Suppressor macrophage (primary cell): Measurements from ENCODE around the gene SLC30A7.
"Not testable (repeated sequence)": the region's sequence is repeated elsewhere in the genome, so short reads cannot be mapped to it uniquely, and the experiment has no call there.

Source experiments
- DNase-seq, 4 experiments: peaks; one replicate each; pipeline ENCODE4 v3.0.0-alpha.2; 2020 to 2022
- total RNA-seq, 17 experiments: gene quantifications; one replicate each; lab custom pipeline; 2026; ENCODE audit warnings: mixed read lengths in 6 of 17, inconsistent platforms in 3 of 17; lab: John Stamatoyannopoulos, UW

The SLC30A7 gene, protein sequence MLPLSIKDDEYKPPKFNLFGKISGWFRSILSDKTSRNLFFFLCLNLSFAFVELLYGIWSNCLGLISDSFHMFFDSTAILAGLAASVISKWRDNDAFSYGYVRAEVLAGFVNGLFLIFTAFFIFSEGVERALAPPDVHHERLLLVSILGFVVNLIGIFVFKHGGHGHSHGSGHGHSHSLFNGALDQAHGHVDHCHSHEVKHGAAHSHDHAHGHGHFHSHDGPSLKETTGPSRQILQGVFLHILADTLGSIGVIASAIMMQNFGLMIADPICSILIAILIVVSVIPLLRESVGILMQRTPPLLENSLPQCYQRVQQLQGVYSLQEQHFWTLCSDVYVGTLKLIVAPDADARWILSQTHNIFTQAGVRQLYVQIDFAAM
- 69.2 to 199 (median 133) reads per million in 17 experiments for total RNA-seq

DNA sequence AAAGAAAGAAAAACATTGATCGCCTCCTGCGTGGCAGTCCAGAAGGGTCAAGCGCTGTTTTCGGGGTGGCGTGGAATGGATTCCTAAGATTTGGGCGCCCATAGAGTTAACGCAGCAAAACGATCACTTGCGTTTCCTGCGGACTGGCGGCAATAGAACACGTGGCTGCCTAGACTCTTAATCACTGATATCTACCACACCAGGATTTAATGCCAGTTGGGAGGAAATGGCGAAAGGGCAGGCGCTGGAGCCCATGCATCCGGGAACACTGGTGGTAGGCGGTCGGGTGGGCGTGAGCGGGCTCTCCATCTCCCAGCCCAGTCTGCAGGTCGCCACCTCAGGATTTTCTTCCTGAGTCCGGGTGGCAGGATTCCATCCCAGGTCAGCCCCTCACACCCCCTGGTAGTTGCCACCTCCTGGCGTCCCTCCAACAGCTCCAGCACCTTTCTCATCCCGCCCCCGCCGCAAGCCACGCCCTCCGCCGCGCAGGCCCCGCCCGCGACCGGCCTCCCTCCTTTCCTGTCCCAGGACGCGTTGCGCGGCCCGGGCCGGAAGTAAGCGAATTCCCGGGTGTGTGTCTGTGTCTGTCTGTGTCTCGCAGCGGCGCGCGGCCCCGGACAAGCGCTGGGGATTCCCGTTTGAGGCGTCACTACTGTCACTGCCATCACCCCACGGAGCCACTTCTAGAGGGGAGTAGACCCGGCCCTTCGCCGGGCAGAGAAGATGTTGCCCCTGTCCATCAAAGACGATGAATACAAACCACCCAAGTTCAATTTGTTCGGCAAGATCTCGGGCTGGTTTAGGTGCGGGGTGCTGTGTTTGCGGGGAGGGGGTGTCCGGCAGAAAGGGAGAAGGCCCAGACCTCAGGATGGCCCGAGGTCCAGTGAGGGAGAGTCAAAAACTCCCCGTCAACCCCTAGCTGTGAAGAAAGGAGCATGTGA is at the start of gene SLC30A7:
Gene SLC30A7 (plus strand): TSS at position 551 of the 941 bp plus-strand sequence. CDS start 173 bp downstream, at position 724.
- peak; percentile 92 to 96 (median 94) for DNase-seq

DNA sequence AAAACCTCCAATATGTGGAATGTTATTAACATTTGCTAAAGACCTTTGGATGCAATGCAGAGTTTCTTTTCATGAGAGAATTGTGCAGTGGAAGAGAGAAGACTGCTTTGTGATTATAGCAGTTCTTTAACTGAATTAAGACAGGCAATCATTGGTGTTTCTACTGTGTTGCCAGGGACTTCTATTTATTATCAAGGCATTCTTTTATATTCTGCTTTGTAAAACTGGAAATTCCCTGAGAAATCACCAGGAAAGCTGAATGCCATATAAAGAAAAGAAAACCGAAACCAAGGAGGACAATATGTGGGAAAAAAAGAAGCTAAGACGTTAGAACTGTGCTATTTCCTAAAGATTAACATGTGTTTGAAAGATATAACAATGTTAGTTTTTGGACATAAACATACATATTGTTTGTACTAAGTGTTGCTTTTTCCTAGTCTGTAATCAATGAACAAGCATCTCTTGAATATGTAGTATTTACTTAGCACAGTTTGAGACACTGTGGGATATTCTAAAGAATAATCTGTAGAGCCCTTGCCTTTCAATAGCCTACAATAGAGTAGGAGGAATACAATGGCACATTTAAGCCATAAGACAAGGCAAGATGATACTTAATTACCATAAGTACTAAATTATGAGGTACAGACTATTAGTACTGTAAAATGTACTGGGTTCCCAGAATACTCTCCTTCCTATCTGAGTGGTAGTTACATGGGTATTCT is 48.4 kb upstream of the SLC30A7 start:
- DNase-seq, result peak in 2 of 4 experiments; percentile 4 to 16

DNA sequence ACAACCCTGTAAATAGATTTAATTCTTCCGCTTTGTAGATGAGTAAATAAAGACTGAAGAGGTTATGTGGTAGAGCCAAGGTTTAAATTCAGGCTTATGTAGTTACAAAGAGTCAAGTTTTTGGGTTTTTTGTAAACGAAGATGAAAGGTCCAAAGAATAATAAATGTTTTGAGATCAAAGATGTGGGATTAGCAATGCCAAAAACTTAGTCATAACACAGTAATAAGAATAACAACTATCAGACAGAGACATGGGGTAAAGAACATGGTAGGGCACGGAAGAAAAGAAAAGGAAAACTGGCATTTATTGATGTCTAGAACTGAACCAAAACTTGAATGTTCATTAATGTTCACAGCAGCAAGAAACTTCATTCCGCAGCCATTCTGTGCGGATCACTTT is 44.2 kb upstream of the SLC30A7 start:
- DNase-seq, result no peak

DNA sequence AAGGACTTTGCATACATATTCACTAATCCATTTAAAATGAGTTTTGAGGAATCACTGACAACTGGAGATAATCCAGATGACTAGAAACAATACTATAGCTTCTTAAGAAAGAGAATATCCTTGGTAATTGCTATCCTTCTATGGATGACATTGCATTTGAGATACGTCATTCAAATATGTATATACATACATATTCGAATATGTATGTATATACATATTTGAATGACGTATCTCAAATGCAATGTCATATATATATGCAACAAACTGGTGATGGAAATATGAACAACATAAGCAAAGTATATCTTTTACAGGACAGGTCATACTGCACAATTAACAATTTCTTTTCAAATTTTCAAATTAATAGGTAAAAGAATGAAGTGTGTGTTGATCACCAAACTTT is 42.9 kb upstream of the SLC30A7 start:
- DNase-seq, result no peak

DNA sequence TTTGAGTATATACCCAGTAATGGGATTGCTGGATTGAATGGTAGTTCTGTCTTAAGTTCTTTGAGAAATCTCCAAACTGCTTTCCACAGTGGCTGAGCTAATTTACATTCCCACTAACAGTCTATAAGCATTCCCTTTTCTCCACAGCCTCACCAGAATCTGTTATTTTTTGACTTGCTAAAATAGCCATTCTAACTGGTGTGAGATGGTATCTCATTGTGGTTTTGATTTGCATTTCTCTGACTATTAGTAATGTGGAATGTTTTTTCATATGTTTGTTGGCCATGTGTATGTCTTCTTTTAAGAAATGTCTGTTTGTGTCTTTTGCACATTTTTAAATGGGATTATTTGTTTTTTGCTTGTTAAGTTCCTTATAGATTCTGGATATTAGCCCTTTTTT is 40.8 kb upstream of the SLC30A7 start:
- DNase-seq, result not testable (repeated sequence)

DNA sequence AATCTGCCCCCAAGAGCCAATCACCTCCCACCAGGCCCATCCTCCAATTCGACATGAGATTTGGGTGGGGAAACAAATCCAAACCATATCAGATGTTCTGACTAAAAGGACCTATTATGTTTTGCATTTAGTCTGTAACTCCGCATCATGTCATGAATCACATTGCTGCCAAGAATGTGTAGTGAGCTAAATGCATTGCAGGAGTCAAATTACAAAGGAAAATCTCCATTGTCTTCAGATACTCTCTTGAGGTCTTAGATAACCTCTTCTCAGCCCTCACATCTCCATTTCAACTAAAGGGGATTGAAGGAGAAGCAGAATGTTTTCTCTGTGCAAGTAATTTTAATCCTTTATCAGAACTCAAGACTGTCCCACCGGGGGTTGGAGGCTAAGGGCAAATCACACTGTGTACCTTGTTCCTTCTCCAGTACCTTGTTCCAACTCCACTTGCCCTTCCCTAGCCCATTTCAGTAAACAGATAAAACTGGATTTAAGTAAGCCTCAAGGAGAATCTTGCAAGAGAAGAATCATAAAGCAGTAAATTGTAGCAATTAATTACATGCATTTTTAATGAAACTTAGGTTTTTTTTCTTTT is 35.4 kb upstream of the SLC30A7 start:
- DNase-seq, result no peak

DNA sequence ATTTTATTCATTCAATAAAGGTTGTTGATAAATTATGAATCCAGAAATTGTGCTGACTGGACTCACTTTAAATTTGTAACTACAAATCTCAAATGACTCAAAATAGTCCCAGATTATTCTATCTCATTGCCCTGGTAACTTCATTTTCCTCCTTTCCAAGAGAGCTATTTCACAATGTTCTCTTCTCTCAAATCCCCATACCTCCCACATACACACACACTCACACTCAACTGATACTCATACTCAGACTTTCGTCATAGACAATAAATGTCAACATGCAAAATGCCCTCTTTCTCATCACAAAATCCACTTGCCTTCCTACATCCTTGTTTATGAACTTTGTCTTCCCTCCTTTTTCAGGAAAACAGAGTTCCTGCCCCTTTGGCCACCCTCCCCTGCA is 34.5 kb upstream of the SLC30A7 start:
- DNase-seq, result peak; percentile 21 to 76 (median 51)

DNA sequence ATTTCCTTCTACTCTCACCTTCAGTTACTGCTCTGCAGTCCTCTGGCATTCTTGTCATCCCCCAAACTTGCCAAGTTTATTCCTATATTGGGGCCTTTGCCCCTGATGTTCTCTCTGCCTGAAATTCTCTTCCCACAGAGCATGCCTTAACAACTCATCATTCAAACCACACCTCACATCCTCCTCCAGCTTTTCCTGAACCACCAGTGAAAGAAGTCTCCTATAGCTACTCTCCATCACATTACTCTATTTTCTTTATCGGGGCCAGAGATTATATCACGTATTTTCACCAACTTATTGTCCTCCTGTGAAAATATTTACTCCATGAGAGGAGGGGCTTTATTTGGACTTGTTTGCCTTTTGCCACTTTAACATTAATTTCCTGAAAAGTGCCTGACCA is 33.3 kb upstream of the SLC30A7 start:
- DNase-seq, result no peak

DNA sequence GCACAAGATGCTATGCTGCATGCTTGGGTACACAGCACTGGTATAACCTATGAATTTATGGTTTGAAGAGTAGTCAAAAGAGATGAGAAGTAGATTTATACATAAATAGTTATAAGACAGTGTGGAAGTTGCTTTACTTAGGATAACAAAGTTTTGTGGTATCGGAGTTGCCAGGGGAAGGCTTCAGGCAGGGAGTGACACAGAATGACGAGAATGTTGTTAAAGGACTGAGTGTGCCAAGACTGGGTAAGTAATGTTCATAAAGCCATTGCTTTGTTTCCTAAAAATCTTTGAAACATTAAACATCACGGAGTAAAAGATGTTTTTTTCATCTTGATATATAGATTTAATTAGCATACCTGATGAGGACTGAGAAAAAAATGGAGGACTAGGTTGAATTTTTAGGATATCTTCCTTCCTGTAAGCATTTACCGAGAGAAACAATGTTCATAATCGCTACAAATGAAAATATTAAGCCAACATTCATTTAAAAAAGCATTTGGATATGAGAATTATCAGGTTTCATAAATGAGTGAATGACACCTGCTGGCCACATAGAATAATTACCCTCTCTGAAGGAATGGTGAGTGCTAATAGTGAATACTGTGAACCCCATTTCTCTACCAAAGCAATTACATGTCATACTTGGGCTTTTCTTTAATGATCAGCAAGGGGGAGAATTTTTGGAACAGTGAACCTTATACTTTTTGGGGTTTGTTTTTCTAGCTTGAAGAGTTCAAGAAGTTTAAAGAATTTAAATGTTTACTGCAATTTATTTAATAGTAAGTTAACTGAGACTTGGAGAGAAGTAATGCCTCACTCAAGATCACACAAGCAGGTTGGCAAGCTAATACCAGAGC is 29.6 kb upstream of the SLC30A7 start:
- peak in 3 of 4 experiments; percentile 27 to 74 (median 60) for DNase-seq

DNA sequence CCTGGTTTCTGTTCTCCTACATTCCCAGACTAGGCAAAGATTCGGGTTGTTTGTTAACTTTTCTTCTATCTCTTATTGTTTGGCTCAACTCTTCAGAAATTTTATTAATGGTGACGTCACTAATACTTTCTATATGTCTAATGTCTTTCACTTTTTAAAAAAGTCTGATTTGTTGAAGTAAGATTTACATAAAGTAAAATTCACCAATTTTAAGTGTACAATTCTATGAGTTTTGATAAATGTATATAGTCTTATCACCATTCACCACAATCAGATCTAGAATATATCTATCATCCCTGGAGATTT is 29.0 kb upstream of the SLC30A7 start:
- no peak for DNase-seq

DNA sequence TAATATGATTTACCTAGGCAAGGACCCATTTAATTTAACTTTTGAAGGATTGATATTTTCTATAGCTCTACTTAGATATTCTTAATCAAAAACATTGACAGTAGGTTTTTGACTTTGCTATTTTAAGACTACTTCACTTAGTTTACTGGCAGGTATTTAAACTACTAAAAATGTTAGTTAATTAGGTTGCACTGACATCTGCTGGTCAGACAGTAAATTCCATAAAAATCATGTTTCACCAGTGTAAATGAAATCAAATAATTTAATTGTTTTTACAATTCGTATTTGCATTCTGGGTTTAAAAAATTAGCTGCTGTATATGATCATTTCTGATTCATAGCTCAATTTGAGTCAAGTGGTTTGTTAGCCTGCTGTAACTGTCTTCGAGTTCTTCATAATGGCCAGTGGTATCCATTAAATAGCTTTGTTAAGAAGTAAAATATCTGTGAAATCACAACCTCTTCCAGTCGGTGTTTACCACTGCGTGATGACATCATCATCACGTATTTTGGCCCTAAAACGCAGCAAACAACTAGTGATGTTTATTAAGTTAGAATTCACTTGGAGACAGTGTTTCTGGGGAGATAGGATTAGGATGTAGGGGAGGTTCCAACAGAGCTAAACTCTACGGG is 27.4 kb upstream of the SLC30A7 start:
- DNase-seq, result peak in 3 of 4 experiments; percentile 48 to 69 (median 58)

DNA sequence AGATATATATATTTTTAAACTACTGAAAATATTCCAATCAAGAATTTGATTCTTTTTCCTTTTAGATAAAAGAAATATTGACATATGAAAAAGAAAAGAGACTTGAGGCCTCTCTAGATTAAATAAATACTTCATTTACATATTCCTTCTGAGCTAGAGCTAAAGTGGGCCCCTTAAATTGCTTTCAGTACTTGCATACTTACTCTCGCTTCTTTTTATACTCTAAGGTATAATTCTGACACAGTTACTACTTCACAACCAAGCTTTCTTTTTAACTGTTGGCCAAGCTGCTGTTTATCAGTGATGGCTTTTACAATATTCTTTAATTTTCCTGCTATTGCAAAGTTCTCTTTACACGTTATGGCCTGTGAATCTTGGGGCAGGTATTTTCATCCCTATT is 25.9 kb upstream of the SLC30A7 start:
- DNase-seq, result no peak

DNA sequence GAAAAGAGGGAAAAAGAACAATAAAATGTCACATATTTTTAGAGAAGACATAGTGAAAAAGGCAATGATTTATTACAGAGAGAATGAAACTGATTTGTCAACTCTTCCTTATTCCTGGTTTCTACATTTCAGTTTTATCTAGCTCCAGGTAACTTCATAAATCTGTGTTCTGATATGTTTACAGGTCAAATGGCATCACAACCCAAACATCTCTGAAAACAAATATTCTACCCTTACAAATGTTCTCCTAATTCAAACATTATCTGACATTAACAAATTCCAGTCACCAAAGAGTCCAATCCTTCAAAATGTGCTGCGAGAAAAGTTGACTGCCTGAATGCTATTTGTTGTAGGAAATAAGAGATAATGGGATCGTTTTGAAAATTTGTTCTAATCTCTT is 21.5 kb upstream of the SLC30A7 start:
- DNase-seq, result no peak

DNA sequence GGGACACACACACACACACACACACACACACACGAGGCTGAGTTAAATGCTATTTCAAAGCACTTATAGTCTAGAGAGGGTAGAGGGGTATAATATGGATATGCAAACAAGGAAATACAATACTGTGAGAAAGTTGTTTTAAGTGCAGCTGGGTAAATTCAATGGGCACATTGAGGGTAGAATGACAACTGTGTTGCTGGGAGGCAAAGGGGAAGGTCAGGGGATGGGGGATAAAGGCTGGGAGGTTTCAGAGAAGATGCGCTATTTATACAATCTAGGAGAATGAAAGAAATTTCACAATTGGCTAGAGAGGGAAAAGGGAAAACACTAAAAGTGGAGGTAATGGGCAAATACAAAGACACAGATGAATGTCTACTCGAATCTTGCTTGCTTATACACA is 20.7 kb upstream of the SLC30A7 start:
- no peak for DNase-seq

DNA sequence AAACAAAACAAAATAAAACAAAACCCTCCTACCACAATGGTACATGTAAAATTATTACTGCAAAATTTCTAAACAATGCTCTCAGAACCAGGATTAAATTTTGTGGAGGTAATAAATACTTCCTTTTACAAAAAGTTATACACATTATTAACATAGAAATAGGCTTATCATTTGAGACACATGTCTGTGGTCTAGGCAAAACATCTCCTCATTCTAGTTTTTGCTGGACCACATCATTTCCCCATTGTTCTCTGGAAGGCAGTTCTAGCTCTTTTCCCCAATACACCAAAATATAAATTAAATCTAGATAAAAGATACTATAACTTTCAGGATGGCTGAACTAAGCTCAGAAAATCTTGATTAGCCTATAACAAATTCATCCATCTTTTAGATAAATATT is 19.6 kb upstream of the SLC30A7 start:
- no peak for DNase-seq

DNA sequence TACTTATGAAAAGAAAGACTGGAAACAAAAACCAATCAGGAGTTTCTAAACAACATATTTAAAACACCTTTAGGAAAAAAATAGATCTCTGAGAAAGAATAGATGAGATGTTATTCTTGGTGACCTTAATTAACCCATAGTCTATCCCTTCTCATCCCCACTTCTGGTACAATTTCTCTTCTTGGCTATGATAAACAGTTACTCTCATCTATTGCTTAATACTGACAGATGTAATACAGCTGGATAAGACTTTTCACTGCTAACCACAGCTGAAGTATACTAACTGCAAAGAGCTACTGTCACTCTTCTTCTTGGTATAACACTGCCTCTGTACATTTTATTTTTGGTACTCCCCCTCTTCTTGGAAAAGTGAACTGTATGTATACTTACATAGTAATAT is 16.5 kb upstream of the SLC30A7 start:
- DNase-seq, result no peak

DNA sequence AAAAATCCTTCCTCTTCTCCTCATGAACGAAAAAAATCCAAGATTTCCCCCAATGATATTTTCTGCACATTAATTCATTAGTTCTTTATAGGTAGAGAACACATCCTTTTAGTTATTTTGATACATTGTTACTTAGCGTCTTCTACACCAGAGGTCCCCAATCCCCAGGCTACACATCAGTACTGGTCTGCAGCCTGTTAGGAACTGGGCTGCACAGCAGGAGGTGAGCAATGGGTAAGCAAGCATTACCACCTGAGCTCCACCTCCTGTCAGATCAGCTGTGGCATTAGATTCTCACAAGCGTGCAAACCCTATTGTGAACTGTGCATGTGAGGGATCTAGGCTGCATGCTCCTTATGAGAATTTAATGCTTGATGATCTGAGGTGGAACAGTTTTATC is 14.2 kb upstream of the SLC30A7 start:
- DNase-seq, result no peak

DNA sequence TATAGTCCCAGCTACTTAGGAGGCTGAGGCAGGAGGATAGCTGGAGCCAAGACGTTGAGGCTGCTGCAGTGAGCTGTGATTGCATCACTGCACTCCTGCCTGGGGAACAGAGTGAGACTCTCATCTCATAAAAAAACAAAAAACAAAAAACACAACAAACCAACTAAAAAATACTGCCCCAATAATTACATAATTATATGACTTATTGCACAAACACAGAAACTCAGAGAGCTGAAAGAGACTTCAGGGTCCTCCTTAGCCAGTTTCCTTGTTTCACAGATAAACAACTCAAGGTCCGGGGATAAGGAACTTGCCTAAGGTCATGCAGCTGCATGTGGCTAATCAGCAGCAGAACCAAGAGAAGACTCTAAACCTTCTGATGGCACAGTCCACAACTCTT is 13.2 kb upstream of the SLC30A7 start:
- DNase-seq, result peak; percentile 45 to 85 (median 78)

DNA sequence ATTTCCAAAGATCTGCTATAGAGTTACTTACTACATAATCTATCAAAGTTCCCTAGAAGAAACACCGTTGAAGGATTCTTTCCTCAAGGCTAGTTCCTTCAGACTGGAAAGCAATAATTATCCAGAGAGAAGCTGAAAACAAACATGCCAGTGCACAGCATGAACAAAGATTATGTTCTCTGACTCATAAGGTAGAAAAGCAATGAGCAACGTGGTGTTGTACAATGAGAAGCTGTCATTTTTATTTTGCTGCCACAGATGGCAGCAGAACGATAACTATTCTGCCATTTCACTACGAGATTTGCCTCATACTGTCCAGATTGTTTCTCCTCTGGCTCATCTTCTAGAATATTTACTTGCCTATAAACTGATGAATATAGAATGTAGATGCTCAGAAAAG is 11.9 kb upstream of the SLC30A7 start:
- DNase-seq, result peak in 2 of 4 experiments; percentile 12 to 18

DNA sequence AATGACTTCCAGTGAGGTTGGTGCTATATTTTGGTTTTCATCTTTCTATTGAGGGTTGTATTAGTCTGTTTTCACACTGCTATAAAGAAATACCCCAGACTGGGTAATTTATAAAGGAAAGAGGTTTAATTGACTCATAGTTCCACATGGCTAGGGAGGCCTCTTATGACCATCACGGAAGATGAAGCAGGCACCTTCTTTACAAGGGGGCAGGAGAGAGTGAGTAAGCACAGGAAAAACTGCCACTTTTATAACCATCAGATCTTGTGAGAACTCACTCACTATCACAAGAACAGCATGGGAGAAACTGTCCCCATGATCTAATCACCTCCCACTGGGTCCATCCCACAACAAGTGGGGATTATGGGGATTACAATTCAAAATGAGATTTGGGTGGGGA is 6.9 kb upstream of the SLC30A7 start:
- DNase-seq, result not testable (repeated sequence)

DNA sequence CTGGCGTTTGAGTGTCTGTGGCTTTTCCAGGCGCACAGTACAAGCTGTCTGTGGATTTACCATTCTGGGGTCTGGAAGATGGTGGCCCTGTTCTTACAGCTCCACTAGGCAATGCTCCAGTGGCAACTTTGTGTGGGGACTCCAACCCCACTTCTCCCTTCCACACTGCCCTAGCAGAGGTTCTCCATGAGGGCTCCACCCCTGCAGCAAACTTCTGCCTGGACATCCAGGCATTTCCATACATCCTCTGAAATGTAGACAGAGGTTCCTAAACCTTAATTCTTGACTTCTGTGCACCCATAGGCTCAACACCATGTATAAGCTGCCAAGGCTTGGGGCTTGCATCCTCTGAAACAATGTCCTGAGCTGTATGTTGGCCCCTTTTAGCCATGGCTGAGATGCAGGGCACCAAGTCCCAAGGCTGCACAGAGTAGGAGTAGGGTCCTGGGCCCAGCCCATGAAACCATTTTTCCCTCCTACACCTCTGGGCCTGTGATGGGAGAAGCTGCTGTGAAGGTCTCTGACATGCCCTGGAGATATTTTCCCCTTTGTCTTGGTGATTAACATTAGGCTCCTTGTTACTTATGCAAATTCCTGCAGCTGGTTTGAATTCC is 5.9 kb upstream of the SLC30A7 start:
- not testable (repeated sequence) for DNase-seq
